ENCODE measurements around the gene FGD3.
"Not testable (repeated sequence)": the region's sequence is repeated elsewhere in the genome, so short reads cannot be mapped to it uniquely, and the experiment has no call there.

FGD3 gene

GRCh38 chr9:93010704-93011103 is 63.4 kb downstream of the FGD3 start:
- DNase-seq: no peak

- DNase-seq: no peak
Measured at GRCh38 chr9:93011114-93011513, 63.8 kb downstream of the FGD3 start.

- DNase-seq: no peak
Measured at GRCh38 chr9:93012963-93013855, 65.9 kb downstream of the FGD3 start.

GRCh38 chr9:93013856-93014582 is 66.7 kb downstream of the FGD3 start:
- DNase-seq: no peak

- DNase-seq: not testable (repeated sequence)
Measured at GRCh38 chr9:93015190-93015589, 67.9 kb downstream of the FGD3 start.

- peak; percentile 6 for DNase-seq
Measured at GRCh38 chr9:93017621-93018020, 70.3 kb downstream of the FGD3 start.

- DNase-seq: no peak
Measured at GRCh38 chr9:93020151-93020550, 72.8 kb downstream of the FGD3 start.

DNA sequence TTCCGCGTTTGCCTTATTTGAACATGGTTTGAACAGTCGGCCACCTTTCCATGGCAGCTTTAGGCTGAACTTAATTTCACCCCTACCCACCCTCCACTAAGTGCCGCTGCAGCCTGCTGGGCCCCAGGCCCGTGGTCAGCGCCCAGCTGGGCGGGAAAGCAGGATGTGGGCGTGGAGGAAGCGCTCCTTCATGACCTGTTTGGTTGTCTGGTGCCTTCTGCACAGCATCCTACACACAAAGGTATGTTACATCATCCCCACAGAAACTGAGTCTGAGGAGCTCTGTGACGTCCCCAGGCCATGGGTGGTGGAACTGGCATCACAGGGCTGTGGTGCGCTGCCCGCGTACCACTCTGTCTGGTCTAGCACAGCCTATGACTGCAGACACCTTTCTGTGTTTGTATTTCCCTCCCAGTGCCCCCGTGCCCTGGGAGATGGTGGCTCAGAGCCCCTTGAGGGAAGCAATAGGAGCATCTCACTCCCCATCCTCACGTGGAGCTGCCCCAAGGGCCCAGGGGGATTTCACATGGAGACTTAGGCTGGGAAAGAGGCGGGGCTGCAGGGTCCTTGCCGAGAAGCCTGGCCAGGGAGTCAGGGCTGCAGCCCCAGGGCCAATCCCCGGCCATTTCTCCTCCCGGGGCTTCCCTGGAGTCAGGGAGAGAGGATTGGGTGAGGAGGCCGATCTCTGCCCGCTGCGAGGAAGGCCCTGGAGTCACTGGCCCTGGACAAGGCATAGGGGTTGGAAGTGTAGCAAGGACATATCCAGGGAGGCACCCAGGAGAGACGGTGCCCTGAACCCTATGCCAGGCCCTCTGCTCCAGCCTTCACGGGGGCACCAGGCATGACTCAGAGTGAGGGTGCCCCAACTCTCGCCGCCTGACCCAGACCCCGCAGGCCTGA is 73.7 kb downstream of the FGD3 start:
- DNase-seq: no peak

GRCh38 chr9:93022066-93022465 is 74.7 kb downstream of the FGD3 start:
- no peak for DNase-seq

DNA sequence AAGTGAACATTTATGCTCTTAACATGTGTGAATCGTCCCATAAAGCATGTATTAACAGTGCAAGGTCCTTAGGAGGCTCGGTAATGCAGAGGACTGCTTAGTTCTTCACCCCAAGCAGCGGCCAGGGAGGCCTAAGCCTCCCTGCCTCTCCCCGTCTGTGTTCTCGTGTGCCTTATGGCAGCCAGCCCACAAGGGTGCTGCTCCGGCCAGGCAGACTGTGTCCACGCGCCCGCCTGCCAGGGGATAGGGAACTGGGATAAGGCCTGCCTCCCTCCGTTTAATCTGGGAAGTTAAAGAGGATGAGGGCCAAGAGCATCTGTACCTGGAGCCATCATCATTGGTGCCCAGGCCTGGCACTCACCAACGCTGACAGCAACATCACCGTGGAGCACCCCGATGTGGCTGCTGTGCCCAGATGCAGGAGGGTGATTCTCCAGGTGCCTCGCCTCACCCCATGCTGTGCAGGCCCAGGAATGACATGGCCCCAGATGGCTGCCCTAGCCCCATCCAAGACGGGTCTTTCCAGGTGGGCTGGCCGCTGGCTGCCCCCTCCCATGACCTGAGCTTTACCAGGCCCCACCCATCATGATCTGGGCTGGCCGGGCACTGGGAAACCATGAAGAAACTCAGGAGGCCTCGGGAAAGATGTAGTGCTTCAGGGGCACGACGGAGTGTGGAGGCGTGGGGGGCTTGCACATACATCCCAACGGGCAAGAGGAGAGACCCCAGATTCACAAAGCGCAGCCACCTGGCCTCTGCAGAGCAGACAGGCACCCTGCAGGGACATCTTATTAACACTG is 75.6 kb downstream of the FGD3 start:
- DNase-seq: no peak

DNA sequence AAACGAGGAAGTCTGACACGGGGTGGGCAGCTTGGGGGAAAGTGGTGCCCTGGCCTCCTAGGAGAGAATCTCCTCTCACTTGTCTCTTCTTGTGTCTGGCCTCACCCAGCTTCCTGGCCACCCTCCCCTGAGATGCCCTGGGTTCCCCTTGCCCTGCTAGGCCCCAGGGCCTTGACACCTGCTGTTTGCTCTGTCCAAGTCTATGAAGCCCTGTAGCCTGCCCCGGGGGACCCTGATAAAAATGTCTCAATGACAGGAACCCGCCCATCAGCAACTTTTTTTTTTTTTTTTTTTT is 76.1 kb downstream of the FGD3 start:
- DNase-seq: no peak

GRCh38 chr9:93024646-93024910 is 77.3 kb downstream of the FGD3 start:
- no peak for DNase-seq

GRCh38 chr9:93024986-93025630 is 77.8 kb downstream of the FGD3 start:
- DNase-seq: no peak

GRCh38 chr9:93025736-93026135 is 78.4 kb downstream of the FGD3 start:
- no peak for DNase-seq

GRCh38 chr9:93026640-93027039 is 79.3 kb downstream of the FGD3 start:
- no peak for DNase-seq

DNA sequence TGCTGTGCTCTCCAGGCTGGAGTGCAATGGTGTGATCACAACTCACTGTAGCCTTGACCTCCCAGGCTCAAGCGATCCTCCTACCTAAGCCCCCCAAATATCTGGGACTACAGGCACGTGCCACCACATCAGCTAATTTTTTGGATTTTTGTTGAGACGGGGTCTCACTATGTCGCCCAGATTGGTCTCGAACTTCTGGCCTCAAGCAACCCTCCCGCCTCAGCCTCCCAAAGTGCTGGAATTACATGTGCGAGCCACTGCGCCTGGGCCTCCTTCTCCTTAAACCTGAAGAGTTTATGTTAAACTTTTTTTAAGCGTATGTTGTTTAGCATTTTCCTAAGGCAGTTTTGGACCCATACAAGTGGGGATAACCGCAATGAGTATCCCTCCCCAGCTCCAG is 80.4 kb downstream of the FGD3 start:
- DNase-seq: no peak

DNA sequence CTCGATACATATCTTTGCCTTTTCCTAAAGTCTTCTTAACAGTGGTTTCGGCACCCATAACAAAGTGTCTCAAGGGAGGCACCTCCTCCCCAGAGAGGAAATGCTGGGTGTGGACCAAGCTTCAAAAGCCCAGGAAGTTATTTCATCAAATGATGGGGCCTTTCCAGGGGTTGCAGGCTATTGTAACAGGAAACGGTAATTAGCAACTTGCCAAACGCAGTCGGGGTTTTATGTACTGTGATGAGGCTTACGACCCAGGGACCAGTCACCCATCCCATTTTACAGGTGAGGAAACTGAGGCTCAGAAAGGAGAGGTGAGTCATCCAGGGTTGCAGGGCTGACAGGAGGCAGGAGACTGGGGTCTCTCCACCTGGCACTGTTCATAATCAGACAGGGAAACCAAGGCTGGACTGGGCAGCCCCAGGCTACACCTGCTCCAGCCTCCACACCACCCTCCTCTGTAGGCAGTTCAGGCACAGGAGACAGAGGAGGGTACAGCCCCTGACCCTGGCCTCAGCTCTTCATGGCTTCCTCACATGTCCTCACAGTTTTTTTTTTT is 81.2 kb downstream of the FGD3 start:
- DNase-seq: no peak

GRCh38 chr9:93030642-93031628 is 83.6 kb downstream of the FGD3 start:
- no peak for DNase-seq

DNA sequence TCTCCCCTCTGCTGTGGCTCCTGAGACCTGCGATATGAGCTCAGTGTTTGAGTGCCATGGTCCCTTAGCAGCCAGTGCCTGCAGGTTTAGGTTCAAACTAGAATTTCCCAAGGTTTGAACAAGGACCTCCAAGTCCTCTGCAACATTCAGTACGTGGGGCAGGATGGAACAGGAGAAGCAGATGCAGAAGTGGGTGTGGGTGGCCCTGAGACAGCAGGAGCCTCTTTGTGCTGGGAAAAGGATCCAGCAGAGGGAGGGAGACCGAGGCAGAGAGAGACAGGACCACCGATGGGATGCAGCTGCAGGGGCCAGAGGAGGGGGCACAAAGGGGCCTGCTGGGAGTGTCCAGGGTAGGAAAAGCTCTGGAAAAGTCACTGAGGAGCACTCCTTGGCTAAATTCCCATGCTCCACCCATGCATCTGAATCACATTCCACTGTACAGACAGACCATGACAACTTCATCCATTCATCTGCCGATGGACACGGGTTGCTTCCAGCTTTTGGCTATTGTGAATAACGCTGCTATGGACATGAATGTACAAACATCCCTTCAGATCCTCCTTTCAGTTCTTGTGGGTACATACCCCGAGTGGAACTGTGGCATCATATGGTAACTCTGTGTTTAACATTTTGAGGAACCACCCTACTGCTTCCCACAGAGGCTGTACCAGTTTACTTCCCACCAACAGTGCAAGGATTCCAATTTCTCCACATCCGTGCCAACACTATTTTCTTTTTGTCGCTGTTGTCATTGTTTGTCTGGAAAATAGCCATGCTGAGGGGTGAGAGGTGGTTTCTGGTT is 84.5 kb downstream of the FGD3 start:
- no peak for DNase-seq

- DNase-seq: no peak
Measured at GRCh38 chr9:93032545-93032944, 85.2 kb downstream of the FGD3 start.

All from left hindlimb (tissue), 1 donor.